BE2C (cell line): ENCODE results near the gene R3HDM2.

Experiments used
- DNase-seq: peaks from one replicate; pipeline ENCODE4 v3.0.0-alpha.2; 2020
- H3K27me3 ChIP-seq: fragments of 250-450 bp; sonication (Bioruptor Pico); 2 replicates; pipeline ENCODE4 v1.5.1; 2020; ENCODE audit warnings: mild to moderate bottlenecking
- H3K36me3 ChIP-seq: fragments of 250-450 bp; sonication (Bioruptor Pico); 2 replicates; pipeline ENCODE4 v1.5.1; 2020; ENCODE audit warnings: mild to moderate bottlenecking
- H3K4me1 ChIP-seq: fragments of 250-450 bp; sonication (Bioruptor Pico); 2 replicates; pipeline ENCODE4 v1.5.1; 2020
- H3K4me3 ChIP-seq: 2 replicates; pipeline ENCODE4 v1.5.1; 2011; ENCODE audit warnings: low read depth, low read length
- H3K9me3 ChIP-seq: fragments of 250-450 bp; sonication (Bioruptor Pico); 2 replicates; pipeline ENCODE4 v1.5.1; 2020
- CTCF ChIP-seq: IDR thresholded peaks from 2 replicates; pipeline ENCODE4 v1.5.1; 2012; ENCODE audit warnings: mild to moderate bottlenecking, low read depth, low read length

R3HDM2 gene

GRCh38 chr12:57234571-57235016, 196.2 kb downstream of the R3HDM2 start:
- peaks cover 46% of the 10 kb centered on the region for H3K27me3 ChIP-seq
- H3K4me1 ChIP-seq = peaks cover 21% of the 10 kb centered on the region
- no peaks in the 10 kb centered on the region for H3K9me3 ChIP-seq
- H3K4me3 ChIP-seq = peak overlapping the region; percentile 45; the same call in 1 of the 2 replicates
- TF ChIP-seq CTCF = no peak
- DNase-seq = no peak
- H3K36me3 ChIP-seq = peaks cover 37% of the 10 kb centered on the region

GRCh38 chr12:57234233-57234570, 196.6 kb downstream of the R3HDM2 start:
- Histone ChIP-seq H3K9me3 (no peaks in the 10 kb centered on the region), H3K27me3 (peaks cover 43% of the 10 kb centered on the region), H3K4me1 (peaks cover 21% of the 10 kb centered on the region), H3K4me3 (no peak overlapping the region), H3K36me3 (peaks cover 37% of the 10 kb centered on the region)
- no peak for DNase-seq
- TF ChIP-seq CTCF = no peak

- H3K4me3 ChIP-seq = no peak overlapping the region
Observed at GRCh38 chr12:57233357-57234232, 197.2 kb downstream of the R3HDM2 start.

GRCh38 chr12:57232156-57232756, 198.6 kb downstream of the R3HDM2 start:
- Histone ChIP-seq H3K36me3 (peaks cover 37% of the 10 kb centered on the region), H3K9me3 (no peaks in the 10 kb centered on the region), H3K4me3 (no peak overlapping the region), H3K27me3 (peaks cover 25% of the 10 kb centered on the region), H3K4me1 (peaks cover 21% of the 10 kb centered on the region)
- no peak for DNase-seq
- TF ChIP-seq CTCF = no peak

More at GRCh38 chr12:57233357-57234232, 197.2 kb downstream of the R3HDM2 start:
- peaks cover 37% of the 10 kb centered on the region for H3K36me3 ChIP-seq
- no peaks in the 10 kb centered on the region for H3K9me3 ChIP-seq
- no peak for DNase-seq
- peaks cover 36% of the 10 kb centered on the region for H3K27me3 ChIP-seq
- TF ChIP-seq CTCF = no peak
- H3K4me1 ChIP-seq = peaks cover 21% of the 10 kb centered on the region

- Histone ChIP-seq H3K4me1 (peaks cover 21% of the 10 kb centered on the region), H3K9me3 (no peaks in the 10 kb centered on the region), H3K36me3 (peaks cover 37% of the 10 kb centered on the region), H3K4me3 (peak overlapping the region; percentile 89), H3K27me3 (peaks cover 22% of the 10 kb centered on the region)
- no peak for DNase-seq
- no peak for TF ChIP-seq CTCF
Observed at GRCh38 chr12:57231276-57232021, 199.4 kb downstream of the R3HDM2 start.
